Measurements from ENCODE around the gene NXN.

The NXN gene

DNA sequence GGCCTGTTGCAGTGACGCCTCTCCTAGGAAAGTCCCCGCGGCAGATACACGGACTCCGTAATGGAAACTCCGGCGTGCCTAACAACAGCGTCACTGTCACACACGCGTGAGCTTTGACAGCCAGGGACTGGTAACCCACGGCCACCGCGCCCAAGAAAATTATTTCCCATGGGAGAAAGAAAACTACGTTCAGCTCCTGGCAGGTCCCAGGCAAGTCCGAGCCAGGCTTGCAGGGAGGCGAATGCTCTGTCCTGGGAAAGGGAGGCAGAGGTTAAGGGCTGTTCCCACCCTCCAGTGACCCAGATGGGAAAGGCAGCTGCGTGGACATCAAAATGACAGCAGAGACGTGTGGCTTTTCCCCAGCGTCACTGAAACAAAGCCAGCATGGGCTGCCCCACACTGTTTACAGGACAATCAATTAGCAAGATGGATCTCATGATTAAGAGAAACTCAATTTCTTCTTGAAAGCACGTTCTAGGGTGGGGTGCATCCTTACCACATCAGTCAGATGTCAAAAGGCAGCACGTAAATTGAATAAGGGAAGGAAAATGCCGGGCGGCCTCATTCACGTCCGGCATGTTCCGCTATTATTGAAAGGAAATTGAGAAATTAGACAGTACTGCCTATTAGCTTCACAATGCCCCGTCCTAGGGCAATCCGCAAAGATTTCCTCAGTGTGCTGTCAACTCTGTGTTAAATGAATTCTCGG, 82.5 kb downstream of the NXN start:
- TF ChIP-seq, protein P1, sequence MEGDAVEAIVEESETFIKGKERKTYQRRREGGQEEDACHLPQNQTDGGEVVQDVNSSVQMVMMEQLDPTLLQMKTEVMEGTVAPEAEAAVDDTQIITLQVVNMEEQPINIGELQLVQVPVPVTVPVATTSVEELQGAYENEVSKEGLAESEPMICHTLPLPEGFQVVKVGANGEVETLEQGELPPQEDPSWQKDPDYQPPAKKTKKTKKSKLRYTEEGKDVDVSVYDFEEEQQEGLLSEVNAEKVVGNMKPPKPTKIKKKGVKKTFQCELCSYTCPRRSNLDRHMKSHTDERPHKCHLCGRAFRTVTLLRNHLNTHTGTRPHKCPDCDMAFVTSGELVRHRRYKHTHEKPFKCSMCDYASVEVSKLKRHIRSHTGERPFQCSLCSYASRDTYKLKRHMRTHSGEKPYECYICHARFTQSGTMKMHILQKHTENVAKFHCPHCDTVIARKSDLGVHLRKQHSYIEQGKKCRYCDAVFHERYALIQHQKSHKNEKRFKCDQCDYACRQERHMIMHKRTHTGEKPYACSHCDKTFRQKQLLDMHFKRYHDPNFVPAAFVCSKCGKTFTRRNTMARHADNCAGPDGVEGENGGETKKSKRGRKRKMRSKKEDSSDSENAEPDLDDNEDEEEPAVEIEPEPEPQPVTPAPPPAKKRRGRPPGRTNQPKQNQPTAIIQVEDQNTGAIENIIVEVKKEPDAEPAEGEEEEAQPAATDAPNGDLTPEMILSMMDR (IDR thresholded peaks at IDR 0.05; ENCODE audit: low read length, missing control alignments) = no peak
- DNase-seq (ENCODE audit: low read depth) = no peak
- H3K4me3 ChIP-seq (replicated peaks; ENCODE audit: low read depth, low read length) = no peak overlapping the region

DNA sequence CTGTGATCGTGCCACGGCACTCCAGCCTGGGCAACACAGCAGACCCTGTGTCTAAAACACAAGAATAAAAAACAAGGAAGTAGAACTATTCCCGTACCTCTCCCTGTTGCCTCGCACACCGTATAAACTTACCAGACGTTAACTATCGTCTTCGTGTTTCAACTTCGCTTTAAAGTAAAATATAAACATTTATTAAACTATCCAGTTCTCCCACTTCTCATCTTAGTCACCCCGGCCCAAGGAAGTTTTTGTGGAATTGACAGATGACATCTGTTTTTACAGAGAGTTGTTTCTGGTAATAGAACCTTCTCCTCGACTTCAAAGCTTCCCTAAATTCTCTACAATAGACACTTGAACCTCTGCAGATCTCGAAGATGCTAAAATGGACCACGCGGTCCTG, 83.1 kb downstream of the NXN start:
- DNase-seq (ENCODE audit: low read depth) = no peak
- TF ChIP-seq, protein P1 (IDR thresholded peaks at IDR 0.05; ENCODE audit: low read length, missing control alignments) = no peak
- H3K4me3 ChIP-seq (replicated peaks; ENCODE audit: low read depth, low read length) = no peak overlapping the region

- H3K4me3 ChIP-seq (replicated peaks; ENCODE audit: low read depth, low read length) = no peak overlapping the region
- TF ChIP-seq, protein P1 (IDR thresholded peaks at IDR 0.05; ENCODE audit: low read length, missing control alignments) = no peak
- DNase-seq (ENCODE audit: low read depth) = no peak
Observed at GRCh38 chr17:892958-893357, 86.6 kb downstream of the NXN start.

DNA sequence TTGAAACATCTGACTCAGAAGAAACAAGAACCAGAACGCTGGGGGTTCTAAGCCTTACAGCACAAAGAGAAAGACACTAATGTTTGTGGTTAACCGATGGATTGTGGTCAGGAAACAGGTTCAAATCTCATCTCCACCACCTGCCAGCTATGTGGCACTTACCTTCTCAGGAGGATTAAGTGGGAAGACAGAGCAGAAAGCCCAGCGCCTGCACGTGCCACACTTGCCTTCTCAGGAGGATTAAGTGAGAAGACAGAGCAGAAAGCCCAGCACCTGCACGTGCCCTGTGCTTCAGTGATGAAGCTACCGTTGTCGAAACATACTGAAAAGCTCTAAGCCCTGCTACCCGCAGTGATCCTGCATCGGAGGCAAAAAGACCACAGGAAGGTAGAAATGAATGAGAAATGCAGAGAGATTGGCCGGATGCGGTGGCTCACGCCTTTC, 90.6 kb downstream of the NXN start:
- no peak overlapping the region for H3K4me3 ChIP-seq (replicated peaks; ENCODE audit: low read depth, low read length)
- TF ChIP-seq, protein P1 (IDR thresholded peaks at IDR 0.05; ENCODE audit: low read length, missing control alignments) = no peak
- DNase-seq (ENCODE audit: low read depth) = no peak

DNA sequence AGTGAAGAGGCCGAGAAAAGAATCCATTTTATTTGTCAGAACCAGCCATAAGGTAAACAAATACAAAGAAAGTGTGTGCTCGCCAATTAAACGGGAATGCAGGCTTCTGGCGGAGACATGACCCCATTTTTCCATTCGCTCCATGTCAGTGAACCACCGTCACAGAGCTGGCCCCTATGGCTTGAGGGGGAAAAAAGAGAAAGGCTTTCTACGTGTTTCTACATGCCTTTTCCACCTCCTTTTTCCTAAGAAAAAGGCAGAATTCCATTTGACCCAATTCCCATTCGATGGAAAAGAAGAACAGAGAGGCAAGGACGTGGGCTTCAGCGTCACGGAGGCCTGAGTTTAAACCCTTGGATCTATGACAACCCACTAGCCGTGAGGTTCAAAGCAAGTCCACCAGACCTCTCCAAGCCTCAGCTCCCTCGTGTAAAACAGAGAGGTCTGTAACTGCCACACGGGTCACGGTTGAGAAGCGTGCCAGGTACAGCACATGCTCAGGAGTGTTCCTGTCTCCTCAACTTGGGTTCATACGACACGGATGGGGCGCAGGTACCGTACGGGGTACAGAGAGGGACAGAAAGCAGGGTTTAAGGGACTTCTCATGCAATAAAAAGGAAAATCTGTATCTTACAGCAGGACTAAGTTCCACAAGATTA, 91.9 kb downstream of the NXN start:
- H3K4me3 ChIP-seq (replicated peaks; ENCODE audit: low read depth, low read length) = no peak overlapping the region
- no peak for DNase-seq (ENCODE audit: low read depth)
- TF ChIP-seq, protein P1 (IDR thresholded peaks at IDR 0.05; ENCODE audit: low read length, missing control alignments) = no peak

- TF ChIP-seq, protein P1 (IDR thresholded peaks at IDR 0.05; ENCODE audit: low read length, missing control alignments) = no peak
Observed at GRCh38 chr17:885971-886571, 93.5 kb downstream of the NXN start.

More at GRCh38 chr17:885971-886571, 93.5 kb downstream of the NXN start:
- no peak overlapping the region for H3K4me3 ChIP-seq (replicated peaks; ENCODE audit: low read depth, low read length)
- DNase-seq (ENCODE audit: low read depth) = no peak
